ENCODE measurements around the gene HMHB1. TPM values are rescaled to one million over a fixed set of nuclear protein-coding genes. Genes with fewer than 3 reads are reported as not detected.

Gene HMHB1
- total RNA-seq, 1 experiment from 2014 or later, result not detected

GRCh38 chr5:143851383-143851782, 39.4 kb downstream of the HMHB1 start:
- intact Hi-C loops (cut with micrococcal nuclease; ENCODE audit: unreplicated experiment), result no loop called here
- H3K4me1 Mint-ChIP-seq (ENCODE audit: low read depth, unreplicated experiment), result no peaks in the 10 kb centered on the region
- no peak overlapping the region for H3K4me3 Mint-ChIP-seq (ENCODE audit: low read depth, unreplicated experiment)
- H3K27me3 Mint-ChIP-seq (ENCODE audit: unreplicated experiment), result no peaks in the 10 kb centered on the region
- peaks cover 6% of the 10 kb centered on the region for H3K9me3 Mint-ChIP-seq (ENCODE audit: low read depth, unreplicated experiment)
- no peak for DNase-seq
- no peaks in the 10 kb centered on the region for H3K36me3 Mint-ChIP-seq (ENCODE audit: insufficient read depth, unreplicated experiment)
- no TSS peak for BruUV-seq (replicated peaks)
- H3K27ac Mint-ChIP-seq (ENCODE audit: unreplicated experiment), result no peak overlapping the region
- CTCF ChIA-PET, result no interaction called here
- TF ChIP-seq CTCF (IDR thresholded peaks at IDR 0.05; ENCODE audit: unreplicated experiment), result no peak

- intact Hi-C loops (cut with micrococcal nuclease; ENCODE audit: unreplicated experiment), result no loop called here
- no TSS peak for BruUV-seq (replicated peaks)
- CTCF ChIA-PET, result interaction anchor here (1.6 kb wide), 1 partner anchor 36 kb away, joined by 3 read pairs; no protein-coding TSS in a partner anchor
These were observed 48.2 kb downstream of the HMHB1 start for GRCh38 chr5:143860211-143860610.

DNA sequence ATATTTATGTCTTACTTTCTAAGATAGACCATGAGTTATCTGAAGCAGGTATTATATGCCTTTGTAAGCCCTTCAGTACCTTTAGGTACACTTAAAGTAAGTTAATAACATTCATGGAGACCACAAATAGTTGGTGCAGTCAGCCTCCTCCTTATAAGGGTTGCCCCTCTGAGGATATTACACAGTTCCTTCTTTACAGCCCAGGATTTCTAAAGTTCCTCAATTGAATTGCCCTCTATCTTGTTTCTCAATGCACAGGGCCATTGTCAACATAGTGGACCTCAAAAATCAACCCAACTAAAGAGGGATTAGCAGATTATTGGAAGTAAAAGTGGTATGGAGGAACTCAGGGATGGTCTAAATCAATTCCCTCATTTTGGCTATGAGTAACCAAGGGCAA, 50.3 kb downstream of the HMHB1 start:
- CTCF ChIA-PET, result no interaction called here
- intact Hi-C loops (cut with micrococcal nuclease; ENCODE audit: unreplicated experiment), result no loop called here
- H3K4me1 Mint-ChIP-seq (ENCODE audit: low read depth, unreplicated experiment), result peaks cover 14% of the 10 kb centered on the region
- H3K27me3 Mint-ChIP-seq (ENCODE audit: unreplicated experiment), result no peaks in the 10 kb centered on the region
- H3K9me3 Mint-ChIP-seq (ENCODE audit: low read depth, unreplicated experiment), result no peaks in the 10 kb centered on the region
- H3K36me3 Mint-ChIP-seq (ENCODE audit: insufficient read depth, unreplicated experiment), result no peaks in the 10 kb centered on the region
- no TSS peak for BruUV-seq (replicated peaks)
- H3K27ac Mint-ChIP-seq (ENCODE audit: unreplicated experiment), result no peak overlapping the region
- TF ChIP-seq CTCF (IDR thresholded peaks at IDR 0.05; ENCODE audit: unreplicated experiment), result no peak
- no peak for DNase-seq
- H3K4me3 Mint-ChIP-seq (ENCODE audit: low read depth, unreplicated experiment), result no peak overlapping the region

More at GRCh38 chr5:143860211-143860610, 48.2 kb downstream of the HMHB1 start:
- Mint-ChIP-seq H3K27me3 (ENCODE audit: unreplicated experiment) (no peaks in the 10 kb centered on the region), H3K4me1 (ENCODE audit: low read depth, unreplicated experiment) (peaks cover 14% of the 10 kb centered on the region), H3K9me3 (ENCODE audit: low read depth, unreplicated experiment) (no peaks in the 10 kb centered on the region), H3K27ac (ENCODE audit: unreplicated experiment) (no peak overlapping the region), H3K36me3 (ENCODE audit: insufficient read depth, unreplicated experiment) (no peaks in the 10 kb centered on the region), H3K4me3 (ENCODE audit: low read depth, unreplicated experiment) (no peak overlapping the region)
- peak; percentile 7 for DNase-seq
- no peak for TF ChIP-seq CTCF (IDR thresholded peaks at IDR 0.05; ENCODE audit: unreplicated experiment)

- intact Hi-C loops (cut with micrococcal nuclease; ENCODE audit: unreplicated experiment), result no loop called here
- peaks cover 14% of the 10 kb centered on the region for H3K4me1 Mint-ChIP-seq (ENCODE audit: low read depth, unreplicated experiment)
- H3K27me3 Mint-ChIP-seq (ENCODE audit: unreplicated experiment), result no peaks in the 10 kb centered on the region
- no peaks in the 10 kb centered on the region for H3K9me3 Mint-ChIP-seq (ENCODE audit: low read depth, unreplicated experiment)
- H3K36me3 Mint-ChIP-seq (ENCODE audit: insufficient read depth, unreplicated experiment), result no peaks in the 10 kb centered on the region
- BruUV-seq (replicated peaks), result no TSS peak
- no peak for DNase-seq
- H3K4me3 Mint-ChIP-seq (ENCODE audit: low read depth, unreplicated experiment), result no peak overlapping the region
- TF ChIP-seq CTCF (IDR thresholded peaks at IDR 0.05; ENCODE audit: unreplicated experiment), result no peak
- no peak overlapping the region for H3K27ac Mint-ChIP-seq (ENCODE audit: unreplicated experiment)
- CTCF ChIA-PET, result interaction anchor here (0.7 kb wide), 1 partner anchor 57 kb away, joined by 3 read pairs; no protein-coding TSS in a partner anchor
These were observed 53.6 kb downstream of the HMHB1 start for GRCh38 chr5:143865426-143866025.
